HT1080 (cell line): ENCODE measurements around the gene RIC1. TPM values are rescaled to one million over a fixed set of nuclear protein-coding genes. Genes with fewer than 3 reads are reported as not detected.
A peak's percentile ranks its signal among the peaks of the same experiment; 100 is the strongest.
"Not testable (repeated sequence)": the region's sequence is repeated elsewhere in the genome, so short reads cannot be mapped to it uniquely, and the experiment has no call there.

Experiments used
- DNase-seq: peaks from one replicate; pipeline ENCODE4 v3.0.0-alpha.2; 2015; ENCODE audit warnings: low read depth
- total RNA-seq: library from RNA; depleted of rRNA; stranded (reverse); fragments of >200 nt; shearing (Covaris generic); gene quantifications from 2 replicates; pipeline ENCODE4 v1.2.3, GENCODE V29; 2014

RIC1 gene
- total RNA-seq, 1 experiment from 2014 or later = 14.4 TPM

- no peak for DNase-seq
These were observed 36.2 kb downstream of the RIC1 start for GRCh38 chr9:5665059-5665458.

DNA sequence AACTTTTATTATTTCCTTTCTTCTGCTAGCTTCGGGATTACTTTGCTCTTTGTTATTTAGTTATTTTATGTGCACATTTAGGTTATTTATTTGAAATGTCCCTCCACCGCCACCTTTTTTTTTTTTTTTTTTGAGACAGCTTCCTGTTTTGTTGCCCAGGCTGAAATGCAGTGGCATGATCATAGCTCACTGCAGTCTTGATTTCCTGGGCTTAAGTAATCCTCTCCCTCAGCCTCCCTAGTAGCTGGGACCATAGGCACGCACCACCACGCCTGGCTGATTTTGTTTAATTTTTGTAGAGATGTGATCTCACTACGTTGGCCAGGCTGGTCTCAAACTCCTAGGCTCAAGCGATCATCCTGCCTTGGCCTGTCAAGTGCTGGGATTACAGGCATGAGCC lies 38.5 kb downstream of the RIC1 start:
- no peak for DNase-seq

- no peak for DNase-seq
These were observed 41.2 kb downstream of the RIC1 start for GRCh38 chr9:5670079-5670478.

DNA sequence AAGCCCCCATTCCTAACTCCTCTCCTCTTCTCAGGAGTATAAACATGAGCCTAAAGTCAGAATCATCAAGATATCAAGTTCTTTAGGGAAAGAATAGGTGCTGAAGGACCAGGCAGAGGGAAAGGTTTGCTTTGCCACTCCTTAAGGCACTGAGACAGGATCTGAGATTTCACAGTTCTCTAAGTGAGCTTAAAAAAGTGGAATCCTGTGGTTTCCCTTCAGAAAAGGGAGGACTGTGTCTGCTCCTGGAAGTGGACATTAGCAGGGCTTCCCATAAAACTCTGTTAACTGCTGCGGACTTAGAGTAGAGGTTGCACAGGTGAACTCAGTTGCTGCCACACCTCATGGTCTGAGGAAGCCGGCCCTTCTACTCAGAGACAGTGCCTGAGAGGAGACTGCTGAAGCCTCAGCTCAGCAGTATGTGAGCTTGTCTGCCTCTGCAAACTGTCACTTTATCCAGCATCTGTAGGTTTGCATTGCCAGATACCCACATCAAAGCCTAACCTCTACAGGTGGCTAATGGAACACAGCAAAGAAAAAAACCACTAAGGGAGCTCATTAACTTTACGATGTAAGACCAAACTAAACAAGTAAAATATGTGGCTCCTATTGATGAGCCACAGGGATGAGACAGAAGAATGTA lies 42.9 kb downstream of the RIC1 start:
- DNase-seq = no peak

GRCh38 chr9:5675046-5675445 lies 46.1 kb downstream of the RIC1 start:
- peak; percentile 76 for DNase-seq

- not testable (repeated sequence) for DNase-seq
These were observed 54.7 kb downstream of the RIC1 start for GRCh38 chr9:5683591-5683990.

DNA sequence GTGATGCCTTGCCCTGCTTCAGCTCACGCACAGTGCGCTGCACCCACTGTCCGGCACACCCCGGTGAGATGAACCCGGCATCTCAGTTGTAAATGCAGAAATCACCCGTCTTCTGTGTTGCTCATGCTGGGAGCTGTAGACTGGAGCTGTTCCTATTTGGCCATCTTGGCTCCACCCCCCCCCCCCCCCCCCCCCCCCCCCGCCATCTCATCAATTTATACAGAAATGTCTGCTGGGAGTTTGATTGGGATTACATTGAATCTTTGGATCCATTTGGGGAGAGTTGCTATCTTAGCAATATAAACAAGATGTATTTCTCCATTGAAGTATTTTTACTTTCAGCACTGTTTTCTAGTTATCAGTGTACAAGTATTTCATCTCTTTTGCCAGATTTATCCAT lies 55.2 kb downstream of the RIC1 start:
- no peak for DNase-seq

- DNase-seq = peak; percentile 10
These were observed 59.2 kb downstream of the RIC1 start for GRCh38 chr9:5688109-5688508.

DNA sequence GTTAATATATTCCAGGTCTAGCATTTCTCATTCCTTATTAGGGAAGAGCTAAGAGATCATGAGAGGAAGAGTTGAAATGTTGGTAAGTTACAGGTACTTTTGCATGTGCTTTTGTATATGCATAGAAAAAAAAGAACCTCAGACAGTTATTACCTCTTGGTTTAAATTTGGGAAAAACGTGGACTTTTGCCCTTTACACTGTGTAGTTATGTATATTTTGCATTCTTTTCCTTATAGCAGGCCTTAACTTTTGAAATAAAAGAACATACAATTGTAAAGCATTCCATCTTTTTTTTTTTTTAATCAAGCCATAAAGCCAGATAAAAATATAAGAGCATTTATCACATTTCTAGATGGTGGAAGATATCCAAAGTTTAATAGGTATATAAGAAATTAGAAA lies 61.4 kb downstream of the RIC1 start:
- DNase-seq = no peak

GRCh38 chr9:5695860-5696259 lies 67.0 kb downstream of the RIC1 start:
- DNase-seq = no peak

- DNase-seq = no peak
These were observed 68.0 kb downstream of the RIC1 start for GRCh38 chr9:5696884-5697283.

DNA sequence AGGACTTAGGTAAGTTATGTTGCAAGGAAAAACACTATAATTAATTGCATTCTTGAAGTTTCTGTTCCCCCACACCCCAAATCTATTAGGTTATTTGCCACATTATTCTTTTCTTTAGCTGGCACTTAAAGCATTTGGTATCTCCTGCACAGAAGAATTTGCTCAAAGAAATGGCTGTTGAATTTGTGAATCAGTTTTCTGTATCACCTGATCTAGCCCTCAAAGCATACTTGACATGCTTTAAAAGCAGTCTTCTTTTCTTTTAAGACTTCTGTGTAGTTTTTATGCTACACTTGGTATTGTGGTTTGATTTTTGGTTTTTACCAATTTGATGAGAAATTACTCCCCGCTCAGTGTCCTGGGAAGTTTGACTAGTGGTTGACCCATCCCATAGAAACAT lies 69.1 kb downstream of the RIC1 start:
- DNase-seq = no peak

DNA sequence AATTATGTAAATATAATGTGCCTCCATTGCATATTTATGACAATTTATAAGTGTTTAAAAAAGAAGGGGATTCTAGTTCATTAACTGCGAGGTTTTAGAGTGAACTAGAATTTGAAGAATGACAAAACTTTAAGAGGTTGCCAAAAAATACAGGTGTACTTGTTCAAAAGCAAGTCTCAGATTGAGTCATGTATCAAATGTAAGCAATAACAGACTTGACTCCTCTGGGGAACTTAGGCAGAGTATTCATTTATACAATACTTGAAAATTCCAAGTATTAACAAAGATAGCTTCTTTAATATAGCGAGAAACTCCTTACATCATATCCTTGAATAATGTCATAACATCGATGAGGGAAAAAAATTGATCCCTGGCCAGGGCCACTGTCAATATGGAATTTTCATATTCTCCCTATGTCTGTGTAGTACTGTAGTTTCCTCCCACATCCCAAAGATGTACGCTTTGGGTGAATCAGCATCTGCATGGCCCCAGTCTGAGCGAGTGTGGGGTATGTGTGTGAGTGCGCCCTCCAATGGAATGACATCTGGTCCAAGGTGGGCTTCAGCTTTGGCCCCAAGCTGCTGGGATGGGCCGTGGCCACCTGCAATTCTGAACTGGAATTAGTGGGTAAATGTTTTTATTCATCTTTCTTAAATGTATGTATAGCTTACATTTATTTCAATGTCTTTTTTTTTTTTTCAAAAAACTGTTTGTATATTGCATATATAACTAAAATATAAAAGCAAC lies 70.1 kb downstream of the RIC1 start:
- DNase-seq = no peak

DNA sequence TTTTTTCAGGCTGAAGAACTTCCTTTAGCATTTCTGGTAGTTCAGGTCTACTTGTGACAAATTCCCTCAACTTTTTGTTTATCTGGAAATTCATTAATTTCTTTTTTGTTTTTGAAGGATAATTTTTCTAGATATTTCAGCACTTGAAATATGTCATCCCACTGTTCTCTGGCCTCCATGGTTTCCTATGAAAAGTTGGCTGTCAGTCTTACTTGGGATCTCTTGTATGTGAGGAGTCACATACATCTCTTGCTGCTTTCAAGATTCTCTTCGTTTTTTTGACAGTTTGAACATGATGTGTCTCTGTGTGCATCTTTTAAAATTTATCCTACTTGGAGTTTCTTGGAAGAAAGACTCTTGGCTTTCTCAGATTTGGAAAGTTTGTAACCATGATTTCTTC lies 79.5 kb downstream of the RIC1 start:
- DNase-seq = no peak

DNA sequence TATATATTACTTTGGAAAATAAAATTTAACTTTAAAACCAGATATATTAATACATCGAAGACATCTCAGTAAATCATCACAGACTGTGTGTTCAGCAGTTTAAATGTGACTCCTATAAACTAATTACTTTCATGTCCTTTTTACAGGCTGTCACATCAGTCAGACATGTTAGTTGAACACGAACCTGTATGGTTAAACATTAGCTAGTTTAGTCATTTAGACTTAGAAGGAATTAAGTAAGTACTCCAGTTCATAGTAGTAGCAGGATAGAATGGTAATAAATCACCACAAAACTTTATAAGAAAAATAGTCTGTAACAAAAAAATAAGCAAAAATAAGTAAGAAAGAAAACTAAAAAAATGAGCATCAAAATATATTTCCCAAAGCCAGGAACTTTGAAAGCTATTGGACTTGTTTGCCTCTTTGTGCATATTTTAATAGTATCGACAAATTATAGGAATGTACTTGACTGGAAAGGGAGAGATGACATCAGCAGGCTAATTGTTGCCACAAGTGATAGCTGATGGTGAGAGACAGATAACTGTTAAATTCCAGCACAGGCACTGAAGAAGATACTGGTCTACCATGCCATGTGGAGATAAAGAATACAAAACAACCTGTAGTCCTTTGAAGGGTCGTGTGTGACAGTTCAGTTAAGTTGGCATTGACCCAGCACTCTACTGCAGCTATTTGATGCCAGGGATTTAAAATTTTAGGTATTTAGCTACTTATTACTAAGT lies 83.9 kb downstream of the RIC1 start:
- no peak for DNase-seq

DNA sequence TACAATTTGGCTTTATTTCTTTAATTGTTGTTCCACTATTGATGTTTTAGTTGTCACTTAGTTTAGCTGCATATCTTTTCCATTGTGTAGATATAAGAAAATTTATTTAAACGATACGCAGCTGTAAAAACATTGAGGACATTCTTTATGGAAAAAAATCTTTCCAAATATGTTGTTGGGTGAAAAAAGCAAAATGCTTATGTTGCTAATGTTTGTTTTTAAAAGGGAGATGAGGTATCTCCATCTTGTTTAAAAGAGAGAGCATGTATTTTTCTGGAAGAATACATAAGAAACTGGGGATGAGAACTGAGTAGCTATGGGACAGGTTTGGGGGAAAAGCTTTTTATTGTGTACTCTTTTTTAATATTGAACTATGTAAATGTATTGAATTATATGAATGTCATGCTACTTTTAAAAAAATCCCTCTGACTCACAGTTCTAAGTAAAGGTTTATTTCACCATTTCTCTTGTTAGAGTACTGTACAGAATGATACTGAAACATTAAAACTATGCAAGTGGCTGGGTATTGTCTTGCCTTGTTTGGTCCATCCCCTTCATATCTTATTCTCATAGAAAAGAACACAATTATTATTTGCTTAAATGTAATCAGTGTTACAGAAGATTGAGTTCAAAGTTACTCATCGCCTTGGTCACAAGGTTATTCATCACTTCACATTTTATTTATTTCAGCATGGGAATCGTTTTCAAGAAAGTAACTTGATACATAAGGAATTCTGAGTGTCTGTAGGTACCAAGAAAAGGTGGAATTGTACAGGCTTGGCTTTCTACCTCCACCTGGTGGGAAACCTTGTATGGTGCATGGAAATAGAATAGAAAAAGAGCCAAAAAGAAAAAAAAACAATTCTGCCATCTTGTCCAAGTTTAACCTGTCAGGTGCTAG lies 85.8 kb downstream of the RIC1 start:
- DNase-seq = peak; percentile 53

- DNase-seq = no peak
These were observed 86.7 kb downstream of the RIC1 start for GRCh38 chr9:5715548-5716127.

DNA sequence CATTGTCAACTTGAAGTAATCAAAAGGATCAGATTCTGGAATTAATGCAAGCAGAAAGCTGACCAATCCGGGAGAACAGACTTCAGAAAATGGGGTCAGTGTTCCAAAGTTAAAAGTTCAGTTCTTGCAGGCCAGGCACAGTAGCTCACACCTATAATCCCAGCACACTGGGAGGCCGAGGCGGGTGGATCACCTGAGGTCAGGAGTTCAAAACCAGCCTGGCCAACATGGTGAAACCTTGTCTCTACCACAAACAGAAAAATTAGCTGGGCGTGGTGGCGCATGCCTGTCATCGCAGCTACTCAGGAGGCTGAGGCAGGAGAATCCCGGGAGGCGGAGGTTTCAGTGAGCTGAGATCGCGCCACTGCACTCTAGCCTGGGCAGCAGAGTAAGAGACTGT lies 88.5 kb downstream of the RIC1 start:
- DNase-seq = not testable (repeated sequence)

DNA sequence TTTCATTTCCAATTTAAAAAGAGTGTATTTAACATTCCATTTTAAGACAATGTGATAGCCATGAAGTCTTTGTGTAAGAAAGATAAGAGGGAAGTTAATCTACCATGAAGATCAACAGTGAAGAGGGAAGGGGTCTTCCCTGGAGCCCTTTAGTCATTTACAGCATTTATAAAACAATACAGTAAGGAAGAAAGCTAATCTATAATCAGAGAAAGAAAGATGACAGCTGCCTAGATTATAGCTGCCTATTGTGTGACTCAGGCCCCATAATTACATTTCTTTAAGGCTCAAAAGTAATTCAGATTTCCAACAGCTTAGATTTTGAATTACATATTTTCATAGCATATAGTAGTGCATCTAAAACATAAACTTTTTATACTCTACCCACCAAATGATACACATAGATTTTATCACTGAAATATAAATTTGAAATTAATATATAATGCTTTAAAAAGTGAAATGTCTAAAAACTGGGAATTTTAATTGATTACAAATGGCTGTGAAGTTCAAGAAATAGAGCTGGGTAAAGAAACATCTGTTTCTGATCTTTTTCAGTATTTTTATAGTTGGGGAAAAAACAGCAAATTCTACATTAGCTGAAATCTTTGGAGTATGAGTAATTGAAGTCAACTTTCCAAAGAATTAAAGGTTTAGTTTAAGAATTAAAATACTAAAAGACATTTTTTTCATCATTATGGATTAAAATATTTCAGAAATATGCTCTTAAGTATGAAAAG lies 89.6 kb downstream of the RIC1 start:
- DNase-seq = no peak
